Measurements from ENCODE around the gene GALNT12. TPM values are rescaled to one million over a fixed set of nuclear protein-coding genes. Genes with fewer than 3 reads are reported as not detected.

Gene GALNT12
- total and polyA plus RNA-seq, 8 donors: 14.6 to 24.6 (median 19.6) TPM

DNA sequence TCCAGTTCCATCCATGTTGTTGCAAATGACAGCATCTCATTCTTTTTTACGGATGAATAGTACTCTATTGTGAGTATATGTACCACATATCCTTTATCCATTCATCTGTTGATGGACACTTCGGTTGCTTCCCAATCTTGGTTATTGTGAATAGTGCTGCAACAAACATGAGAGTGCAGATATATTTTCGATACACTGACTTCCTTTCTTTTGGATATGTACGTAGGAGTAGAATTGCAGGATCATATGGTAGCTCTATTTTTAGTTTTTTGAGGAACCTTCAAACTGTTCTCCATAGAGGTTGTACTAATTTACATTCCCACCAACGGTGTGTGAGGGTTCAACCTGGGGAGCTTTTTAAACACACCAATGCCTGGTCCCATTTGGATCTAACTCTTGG, 22.3 kb downstream of the GALNT12 start:
- no peaks in the 10 kb centered on the region for H3K4me1 ChIP-seq
- TF ChIP-seq, protein P1, sequence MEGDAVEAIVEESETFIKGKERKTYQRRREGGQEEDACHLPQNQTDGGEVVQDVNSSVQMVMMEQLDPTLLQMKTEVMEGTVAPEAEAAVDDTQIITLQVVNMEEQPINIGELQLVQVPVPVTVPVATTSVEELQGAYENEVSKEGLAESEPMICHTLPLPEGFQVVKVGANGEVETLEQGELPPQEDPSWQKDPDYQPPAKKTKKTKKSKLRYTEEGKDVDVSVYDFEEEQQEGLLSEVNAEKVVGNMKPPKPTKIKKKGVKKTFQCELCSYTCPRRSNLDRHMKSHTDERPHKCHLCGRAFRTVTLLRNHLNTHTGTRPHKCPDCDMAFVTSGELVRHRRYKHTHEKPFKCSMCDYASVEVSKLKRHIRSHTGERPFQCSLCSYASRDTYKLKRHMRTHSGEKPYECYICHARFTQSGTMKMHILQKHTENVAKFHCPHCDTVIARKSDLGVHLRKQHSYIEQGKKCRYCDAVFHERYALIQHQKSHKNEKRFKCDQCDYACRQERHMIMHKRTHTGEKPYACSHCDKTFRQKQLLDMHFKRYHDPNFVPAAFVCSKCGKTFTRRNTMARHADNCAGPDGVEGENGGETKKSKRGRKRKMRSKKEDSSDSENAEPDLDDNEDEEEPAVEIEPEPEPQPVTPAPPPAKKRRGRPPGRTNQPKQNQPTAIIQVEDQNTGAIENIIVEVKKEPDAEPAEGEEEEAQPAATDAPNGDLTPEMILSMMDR (IDR thresholded peaks at IDR 0.05): no peak
- H3K36me3 ChIP-seq: peaks cover 0 to 5% of the 10 kb centered on the region in 2 donors
- DNase-seq (no peak), ATAC-seq (no peak)
- no peak overlapping the region for H3K27ac ChIP-seq
- no peak overlapping the region for H3K4me3 ChIP-seq
- intact Hi-C loops (cut with DNase I): no loop called here
- H3K27me3 ChIP-seq: no peaks in the 10 kb centered on the region
- no peaks in the 10 kb centered on the region for H3K9me3 ChIP-seq

DNA sequence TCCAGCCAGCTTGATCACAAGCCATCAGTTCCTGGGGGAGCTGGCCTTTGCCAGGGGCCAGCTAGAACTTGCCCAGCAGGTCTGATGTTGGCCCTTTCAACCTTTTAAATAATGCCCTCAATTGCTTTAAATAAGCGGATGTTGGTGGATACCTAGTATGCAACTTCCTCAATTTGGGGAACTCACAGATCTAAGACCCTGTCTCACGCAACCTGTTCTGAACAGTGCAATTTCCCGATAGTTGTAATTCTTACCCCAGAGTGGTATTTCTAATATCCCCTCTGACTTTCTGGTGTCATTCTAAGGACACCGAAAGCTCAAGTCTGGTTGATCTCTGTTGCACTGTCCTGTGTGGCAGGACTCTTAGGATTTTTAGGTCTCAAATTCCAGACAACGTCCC, 23.1 kb downstream of the GALNT12 start:
- Histone ChIP-seq H3K27me3 (no peaks in the 10 kb centered on the region), H3K27ac (peak overlapping the region in 1 of 2 donors; percentile 31), H3K4me3 (no peak overlapping the region), H3K36me3 (peaks cover 0 to 5% of the 10 kb centered on the region in 2 donors), H3K4me1 (no peaks in the 10 kb centered on the region), H3K9me3 (no peaks in the 10 kb centered on the region)
- TF ChIP-seq, protein P1 (IDR thresholded peaks at IDR 0.05): no peak
- intact Hi-C loops (cut with DNase I): no loop called here
- ATAC-seq: no peak
- DNase-seq: no peak

GRCh38 chr9:98831696-98832095, 24.2 kb downstream of the GALNT12 start:
- H3K36me3 ChIP-seq: peaks cover 0 to 2% of the 10 kb centered on the region in 2 donors
- no peaks in the 10 kb centered on the region for H3K4me1 ChIP-seq
- H3K9me3 ChIP-seq: no peaks in the 10 kb centered on the region
- ATAC-seq (no peak), DNase-seq (no peak)
- no peaks in the 10 kb centered on the region for H3K27me3 ChIP-seq
- intact Hi-C loops (cut with DNase I): no loop called here
- H3K4me3 ChIP-seq: no peak overlapping the region
- H3K27ac ChIP-seq: no peak overlapping the region
- TF ChIP-seq, protein P1 (IDR thresholded peaks at IDR 0.05): no peak

DNA sequence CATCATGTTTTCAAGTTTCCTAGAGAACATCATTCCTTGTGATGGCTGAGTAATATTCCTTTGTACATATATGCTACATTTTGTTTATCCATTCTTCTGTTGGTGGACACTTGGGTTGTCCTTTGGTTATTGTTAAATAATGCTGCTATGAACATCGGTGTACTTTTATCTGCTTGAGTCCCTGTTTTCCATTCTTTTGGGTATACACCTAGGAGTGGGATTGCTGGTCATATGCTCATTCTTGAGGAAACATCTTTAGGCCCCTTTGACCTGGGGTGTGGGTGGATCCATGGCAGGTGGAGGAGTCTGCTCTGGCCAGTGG, 25.3 kb downstream of the GALNT12 start:
- no peaks in the 10 kb centered on the region for H3K36me3 ChIP-seq
- no peak overlapping the region for H3K4me3 ChIP-seq
- ATAC-seq (no peak), DNase-seq (no peak)
- no peaks in the 10 kb centered on the region for H3K4me1 ChIP-seq
- H3K9me3 ChIP-seq: no peaks in the 10 kb centered on the region
- H3K27ac ChIP-seq: no peak overlapping the region
- no peaks in the 10 kb centered on the region for H3K27me3 ChIP-seq
- TF ChIP-seq, protein P1 (IDR thresholded peaks at IDR 0.05): no peak
- intact Hi-C loops (cut with DNase I): no loop called here

DNA sequence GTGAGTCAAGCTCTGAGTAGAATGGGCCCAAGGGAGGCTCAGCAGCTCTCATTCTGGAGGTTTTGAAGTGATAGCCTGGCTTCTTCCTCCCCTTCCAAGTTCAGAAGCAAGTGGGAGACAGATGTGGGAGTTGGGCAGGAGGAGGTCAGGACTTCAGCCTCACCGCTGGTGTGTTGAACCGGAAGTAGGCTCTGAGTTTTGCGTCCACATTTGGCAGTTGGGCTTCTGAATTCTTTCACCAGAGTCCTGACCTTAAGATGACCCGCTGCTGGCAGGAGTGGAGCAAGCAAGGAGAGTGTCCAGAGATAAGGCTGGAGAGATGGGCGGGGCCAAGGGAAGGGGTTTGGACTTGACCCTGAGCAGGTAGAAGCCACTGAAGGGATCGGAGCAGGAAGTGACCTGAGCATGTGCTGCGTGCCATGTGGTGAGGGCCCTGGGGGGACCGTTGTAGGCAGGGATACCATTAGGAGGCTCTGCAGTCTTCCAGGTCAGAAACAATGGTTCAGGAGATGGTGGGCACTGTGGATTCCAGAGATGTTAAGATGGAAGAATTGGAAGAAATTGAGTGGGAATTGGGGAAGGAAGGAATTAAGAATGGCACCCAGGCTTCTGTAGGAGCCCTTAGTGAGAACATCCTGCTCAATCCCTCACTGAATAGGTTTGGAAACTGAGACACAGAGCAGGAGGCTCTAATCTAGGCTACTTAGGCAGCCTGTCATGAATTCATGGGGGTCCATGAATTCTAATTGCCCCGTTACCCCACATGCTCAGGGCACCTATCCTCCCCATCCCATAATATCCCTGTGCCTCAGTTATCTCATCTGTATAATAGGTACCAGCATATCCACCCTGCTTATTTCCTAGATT, 25.9 kb downstream of the GALNT12 start:
- H3K9me3 ChIP-seq: no peaks in the 10 kb centered on the region
- intact Hi-C loops (cut with DNase I): no loop called here
- DNase-seq (peak in 1 of 4 donors; percentile 70), ATAC-seq (peak; percentile 91)
- H3K27ac ChIP-seq: no peak overlapping the region
- H3K27me3 ChIP-seq: no peaks in the 10 kb centered on the region
- no peak overlapping the region for H3K4me3 ChIP-seq
- no peaks in the 10 kb centered on the region for H3K36me3 ChIP-seq
- no peaks in the 10 kb centered on the region for H3K4me1 ChIP-seq
- TF ChIP-seq, protein P1 (IDR thresholded peaks at IDR 0.05): no peak

Measured in left lung (tissue), 10 donors.